ENCODE results near the gene GP1BB. TPM values are rescaled to one million over a fixed set of nuclear protein-coding genes. Genes with fewer than 3 reads are reported as not detected.

GP1BB gene
- total RNA-seq, 4 donors from 2014 or later: 39.8 to 65.1 (median 51.0) TPM

GRCh38 chr22:19678949-19679521 is 44.3 kb upstream of the GP1BB start:
- intact Hi-C loops (cut with DNase I; ENCODE audit: low total_unique reads): loop anchor here (5.0 kb wide), 1 partner anchor 38 kb away; no protein-coding TSS in a partner anchor
- WGBS, 2 donors: 63 to 64% methylated on average over 10 to 11 of the region's 11 CpGs
- no peak overlapping the region for H3K4me3 ChIP-seq (ENCODE audit: low read depth, poor library complexity, severe bottlenecking)
- no peak for TF ChIP-seq POLR2A (IDR thresholded peaks at IDR 0.05)
- no peak for TF ChIP-seq CTCF (IDR thresholded peaks at IDR 0.05)
- no peak for DNase-seq (ENCODE audit: low spot score in 2 of 2)

GRCh38 chr22:19679522-19680101 is 43.7 kb upstream of the GP1BB start:
- intact Hi-C loops (cut with DNase I; ENCODE audit: low total_unique reads): loop anchor here (5.0 kb wide), 1 partner anchor 38 kb away; no protein-coding TSS in a partner anchor
- DNase-seq (ENCODE audit: low spot score in 2 of 2): no peak
- WGBS, 2 donors: 23 to 41% methylated on average over 12 to 14 of the region's 14 CpGs
- H3K4me3 ChIP-seq (ENCODE audit: low read depth, poor library complexity, severe bottlenecking): no peak overlapping the region
- TF ChIP-seq CTCF (IDR thresholded peaks at IDR 0.05) (peak in 1 of 3 donors; percentile 63), POLR2A (IDR thresholded peaks at IDR 0.05) (no peak)

- H3K4me3 ChIP-seq (ENCODE audit: low read depth, poor library complexity, severe bottlenecking): no peak overlapping the region
- intact Hi-C loops (cut with DNase I; ENCODE audit: low total_unique reads): no loop called here
- 88 to 89% methylated on average over 16 of the region's 16 CpGs for WGBS, 2 donors
- TF ChIP-seq CTCF (IDR thresholded peaks at IDR 0.05) (no peak), POLR2A (IDR thresholded peaks at IDR 0.05) (no peak)
- no peak for DNase-seq (ENCODE audit: low spot score in 2 of 2)
These were observed 43.0 kb upstream of the GP1BB start for GRCh38 chr22:19680287-19680881.

GRCh38 chr22:19680911-19681862 is 42.2 kb upstream of the GP1BB start:
- TF ChIP-seq POLR2A (IDR thresholded peaks at IDR 0.05): no peak
- intact Hi-C loops (cut with DNase I; ENCODE audit: low total_unique reads): no loop called here
- no peak overlapping the region for H3K4me3 ChIP-seq (ENCODE audit: low read depth, poor library complexity, severe bottlenecking)
- WGBS, 2 donors: 85 to 91% methylated on average over 11 of the region's 11 CpGs
- DNase-seq (ENCODE audit: low spot score in 2 of 2): no peak

GRCh38 chr22:19681863-19682245 is 41.5 kb upstream of the GP1BB start:
- intact Hi-C loops (cut with DNase I; ENCODE audit: low total_unique reads): no loop called here
- TF ChIP-seq CTCF (IDR thresholded peaks at IDR 0.05) (no peak), POLR2A (IDR thresholded peaks at IDR 0.05) (no peak)
- H3K4me3 ChIP-seq (ENCODE audit: low read depth, poor library complexity, severe bottlenecking): no peak overlapping the region
- 87 to 90% methylated on average over 6 of the region's 6 CpGs for WGBS, 2 donors
- no peak for DNase-seq (ENCODE audit: low spot score in 2 of 2)

DNA sequence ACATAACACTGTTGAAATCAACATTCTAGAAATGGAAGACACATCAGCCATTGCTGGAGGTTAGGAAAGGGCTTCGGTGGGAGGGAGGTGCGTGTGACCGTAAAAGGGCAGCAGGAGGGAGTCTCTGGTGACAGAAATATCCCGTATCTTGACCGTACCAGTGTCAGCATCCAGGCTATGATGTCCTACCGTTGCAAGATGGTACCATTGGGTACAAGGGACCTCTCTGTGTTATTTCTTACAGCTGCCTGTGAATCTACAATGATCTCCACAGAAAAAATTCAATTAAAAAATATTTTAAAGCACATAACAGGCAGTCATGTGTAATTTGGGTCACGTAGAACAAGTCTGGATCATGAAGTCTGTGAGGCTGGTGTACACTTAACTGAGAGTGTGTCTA is 36.4 kb upstream of the GP1BB start:
- H3K4me3 ChIP-seq (ENCODE audit: low read depth, poor library complexity, severe bottlenecking): no peak overlapping the region
- DNase-seq (ENCODE audit: low spot score in 2 of 2): no peak
- no peak for TF ChIP-seq POLR2A (IDR thresholded peaks at IDR 0.05)
- no peak for TF ChIP-seq CTCF (IDR thresholded peaks at IDR 0.05)
- intact Hi-C loops (cut with DNase I; ENCODE audit: low total_unique reads): no loop called here
- WGBS, 2 donors: 92% methylated on average over 7 of the region's 7 CpGs

Measured in lower leg skin (tissue), 4 donors.